Stimulated activated CD8-positive, alpha-beta memory T cell treated with anti-CD3 and anti-CD28 coated beads, Interleukin-7, amount 100 ng/mL, for 24 hours (primary cell): Measurements from ENCODE around the gene NBPF12.
"Not testable (repeated sequence)": the region's sequence is repeated elsewhere in the genome, so short reads cannot be mapped to it uniquely, and the experiment has no call there.

Experiments
- DNase-seq: peaks from one replicate; pipeline ENCODE4 v3.0.0-alpha.2; 2020; ENCODE audit warnings: low read depth

NBPF12 gene

DNA sequence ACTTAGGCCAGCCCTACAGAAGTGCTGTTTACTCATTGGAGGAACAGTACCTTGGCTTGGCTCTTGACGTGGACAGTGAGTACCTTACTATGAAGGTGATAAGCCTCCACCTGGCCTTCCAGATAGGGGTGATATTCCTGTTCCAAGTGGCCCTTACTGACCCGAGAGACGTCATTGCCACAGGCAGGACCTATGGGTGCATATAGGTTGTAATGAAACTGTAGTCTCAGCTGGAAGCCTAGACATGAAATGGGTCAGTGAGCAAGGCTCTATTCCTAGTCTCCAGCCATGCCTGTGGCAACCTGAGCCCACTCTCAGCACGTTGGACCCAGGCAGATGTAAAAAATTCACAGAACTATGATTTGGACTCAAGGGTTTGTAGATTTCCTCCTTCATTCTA lies 48.3 kb downstream of the NBPF12 start:
- DNase-seq, result not testable (repeated sequence)

- not testable (repeated sequence) for DNase-seq
Observed at GRCh38 chr1:146987502-146987901, 49.4 kb downstream of the NBPF12 start.

GRCh38 chr1:146989455-146989854 lies 51.3 kb downstream of the NBPF12 start:
- DNase-seq, result not testable (repeated sequence)

GRCh38 chr1:147008495-147008894 lies 70.4 kb downstream of the NBPF12 start:
- not testable (repeated sequence) for DNase-seq

GRCh38 chr1:147026975-147027374 lies 88.9 kb downstream of the NBPF12 start:
- not testable (repeated sequence) for DNase-seq

GRCh38 chr1:147030066-147030653 lies 92.0 kb downstream of the NBPF12 start:
- not testable (repeated sequence) for DNase-seq

DNA sequence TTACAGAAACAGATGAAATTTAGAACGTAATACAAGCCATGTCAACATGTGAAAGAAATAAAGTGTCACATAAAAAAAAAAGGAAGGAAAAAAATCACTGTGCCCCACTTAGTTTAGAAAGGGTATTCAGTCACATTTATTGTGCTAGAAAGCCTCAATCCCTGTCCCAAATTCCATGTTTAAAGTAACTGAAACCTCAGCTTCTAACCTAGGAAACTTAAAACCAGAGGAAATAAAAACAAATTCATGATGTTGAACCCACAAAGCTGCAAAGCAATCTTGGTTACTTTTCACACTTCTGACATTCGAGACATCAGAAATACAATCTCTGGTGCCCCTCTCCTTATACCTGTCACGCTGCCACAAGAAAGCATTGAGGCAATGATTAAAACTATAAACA lies 101.8 kb downstream of the NBPF12 start:
- no peak for DNase-seq

DNA sequence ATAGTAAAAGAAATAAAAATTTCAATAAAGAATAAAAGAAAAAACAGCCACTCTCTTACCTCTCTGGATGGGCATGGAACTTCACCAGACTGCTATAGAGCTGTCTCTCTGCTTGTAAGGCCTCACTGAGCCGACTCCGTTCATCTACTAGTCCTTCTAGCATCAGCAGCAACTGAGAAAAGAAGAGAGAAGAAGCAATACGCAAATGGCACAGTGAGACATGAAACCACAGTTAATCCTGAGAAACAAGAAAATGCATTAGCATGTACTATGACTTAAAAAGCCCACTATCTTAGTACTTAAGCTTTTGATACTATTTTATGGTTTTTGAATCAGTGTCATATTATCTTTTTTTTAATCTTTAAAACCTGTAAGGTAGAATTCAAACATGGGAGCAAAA lies 104.8 kb downstream of the NBPF12 start:
- DNase-seq, result not testable (repeated sequence)

DNA sequence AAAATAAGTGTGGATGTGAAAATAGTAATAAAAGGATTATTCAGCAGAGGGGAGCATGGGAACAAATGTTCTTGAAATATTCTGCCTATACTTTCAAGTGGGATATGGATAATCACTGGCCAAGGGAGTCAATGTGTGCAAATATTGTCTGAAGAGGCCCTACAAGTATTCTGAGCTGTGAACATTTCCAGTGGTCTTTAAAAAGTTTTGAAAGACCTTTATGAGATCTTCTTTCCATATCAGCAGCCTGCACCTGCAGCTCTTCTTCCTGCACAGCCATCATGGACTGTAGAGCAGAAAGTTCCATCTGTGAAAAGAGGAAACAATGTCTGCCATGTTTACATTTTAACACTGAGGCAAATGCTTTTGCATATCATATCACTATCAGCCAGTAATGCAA lies 106.4 kb downstream of the NBPF12 start:
- DNase-seq, result not testable (repeated sequence)
